HT1080 (cell line): ENCODE results near the gene FAM89A. TPM values are rescaled to one million over a fixed set of nuclear protein-coding genes. Genes with fewer than 3 reads are reported as not detected.

Experiments used
- total RNA-seq: library from RNA; depleted of rRNA; stranded (reverse); fragments of >200 nt; shearing (Covaris generic); gene quantifications from 2 replicates; pipeline ENCODE4 v1.2.3, GENCODE V29; 2014; rRNA removed

FAM89A gene
- total RNA-seq, 1 experiment from 2014 or later: 14.4 TPM

Other genes with a start within 250 kb of the FAM89A start
- gene C1orf198, start 171.7 kb downstream of the FAM89A start, total RNA-seq: 15.8 and 17.0 TPM in 2 replicates
- gene TTC13, start 61.4 kb downstream of the FAM89A start, total RNA-seq: 9.6 and 11.9 TPM in 2 replicates
- 31.5 and 34.7 TPM in 2 replicates for gene ARV1, start 61.2 kb downstream of the FAM89A start, total RNA-seq
- gene TRIM67, start 121.8 kb upstream of the FAM89A start, total RNA-seq: not detected in 2 replicates
- gene GNPAT, start 201.0 kb upstream of the FAM89A start, total RNA-seq: 46.0 and 55.3 TPM in 2 replicates